HG02884 (cell line): Measurements from ENCODE around the gene SHB.

Source experiments
- ATAC-seq: cut with Tn5 transposase; IDR thresholded peaks from one replicate; pipeline ENCODE4 v1.9.1; 2021; ENCODE audit warnings: mild to moderate bottlenecking, moderate library complexity; ENCODE audit not compliant: unreplicated experiment

Gene SHB, protein sequence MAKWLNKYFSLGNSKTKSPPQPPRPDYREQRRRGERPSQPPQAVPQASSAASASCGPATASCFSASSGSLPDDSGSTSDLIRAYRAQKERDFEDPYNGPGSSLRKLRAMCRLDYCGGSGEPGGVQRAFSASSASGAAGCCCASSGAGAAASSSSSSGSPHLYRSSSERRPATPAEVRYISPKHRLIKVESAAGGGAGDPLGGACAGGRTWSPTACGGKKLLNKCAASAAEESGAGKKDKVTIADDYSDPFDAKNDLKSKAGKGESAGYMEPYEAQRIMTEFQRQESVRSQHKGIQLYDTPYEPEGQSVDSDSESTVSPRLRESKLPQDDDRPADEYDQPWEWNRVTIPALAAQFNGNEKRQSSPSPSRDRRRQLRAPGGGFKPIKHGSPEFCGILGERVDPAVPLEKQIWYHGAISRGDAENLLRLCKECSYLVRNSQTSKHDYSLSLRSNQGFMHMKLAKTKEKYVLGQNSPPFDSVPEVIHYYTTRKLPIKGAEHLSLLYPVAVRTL

GRCh38 chr9:38068701-38069628 lies at the start of gene SHB:
Gene SHB, minus strand, starts transcription at chr9:38069227. Its CDS starts 582 bp downstream, at chr9:38068645.
- ATAC-seq = peak; percentile 48

DNA sequence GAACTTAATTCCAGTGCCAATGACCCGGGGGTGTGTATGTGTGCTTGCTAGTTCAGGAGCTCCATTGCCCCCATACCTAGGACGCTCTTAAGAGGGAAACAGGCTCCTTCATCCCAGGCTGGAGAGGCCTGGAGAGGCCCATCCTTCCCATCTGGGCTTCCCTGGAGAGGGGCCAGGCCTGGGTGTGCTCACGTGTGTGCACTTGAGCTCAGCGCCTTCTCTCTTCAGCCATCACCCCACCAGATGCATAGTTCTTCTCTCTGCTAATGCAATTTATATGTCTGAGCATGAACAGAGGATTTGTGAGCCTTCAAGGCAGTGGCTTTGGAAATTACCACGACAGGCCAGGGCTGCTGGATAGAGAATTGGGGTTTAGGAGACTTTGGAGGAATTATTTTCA lies 48.6 kb upstream of the SHB start:
- ATAC-seq = no peak

GRCh38 chr9:38114905-38115304 lies 45.9 kb upstream of the SHB start:
- no peak for ATAC-seq

GRCh38 chr9:38112456-38112855 lies 43.4 kb upstream of the SHB start:
- ATAC-seq = no peak

DNA sequence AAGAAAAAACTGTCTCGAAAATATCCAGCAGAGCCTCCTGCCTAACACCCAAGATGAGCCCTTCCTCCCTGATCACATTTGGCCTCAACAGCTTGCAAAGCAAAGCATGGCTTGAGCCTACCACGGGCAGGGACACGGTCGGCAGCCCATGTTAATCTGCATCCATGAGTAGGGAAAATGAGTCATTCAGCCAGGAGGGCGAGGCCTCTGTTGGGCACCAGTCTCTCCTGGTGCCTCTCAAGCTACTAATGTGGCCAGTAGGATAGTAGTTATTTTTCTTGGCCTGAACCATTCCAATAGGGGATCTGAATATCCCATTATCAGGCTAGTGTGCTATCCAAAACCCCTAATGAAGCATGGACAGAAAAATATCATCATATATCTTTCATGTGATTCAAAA lies 43.0 kb upstream of the SHB start:
- no peak for ATAC-seq

GRCh38 chr9:38110476-38110875 lies 41.4 kb upstream of the SHB start:
- no peak for ATAC-seq

- no peak for ATAC-seq
These were observed 40.6 kb upstream of the SHB start for GRCh38 chr9:38109601-38110000.

- no peak for ATAC-seq
These were observed 39.3 kb upstream of the SHB start for GRCh38 chr9:38108326-38108725.

- ATAC-seq = no peak
These were observed 38.8 kb upstream of the SHB start for GRCh38 chr9:38107811-38108304.

DNA sequence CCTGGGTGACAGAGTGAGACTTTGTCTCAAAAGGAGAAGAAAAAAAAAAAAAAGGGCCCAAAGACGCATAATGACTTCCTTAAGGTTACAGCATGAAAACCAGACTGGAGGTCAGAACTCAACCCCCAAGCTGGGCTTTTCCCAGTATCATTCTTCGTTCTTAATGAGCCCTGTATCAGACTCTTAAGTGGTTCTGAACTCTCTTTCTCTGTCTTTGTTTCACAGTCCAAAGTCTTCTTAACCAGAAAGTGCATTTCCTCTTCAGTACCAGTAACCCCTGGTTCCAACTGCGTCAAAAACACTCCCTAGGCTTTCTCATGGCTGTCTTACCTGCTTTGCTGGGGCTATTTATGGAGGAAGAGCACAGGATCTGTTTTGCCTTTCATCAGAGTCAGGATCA lies 38.4 kb upstream of the SHB start:
- ATAC-seq = no peak

DNA sequence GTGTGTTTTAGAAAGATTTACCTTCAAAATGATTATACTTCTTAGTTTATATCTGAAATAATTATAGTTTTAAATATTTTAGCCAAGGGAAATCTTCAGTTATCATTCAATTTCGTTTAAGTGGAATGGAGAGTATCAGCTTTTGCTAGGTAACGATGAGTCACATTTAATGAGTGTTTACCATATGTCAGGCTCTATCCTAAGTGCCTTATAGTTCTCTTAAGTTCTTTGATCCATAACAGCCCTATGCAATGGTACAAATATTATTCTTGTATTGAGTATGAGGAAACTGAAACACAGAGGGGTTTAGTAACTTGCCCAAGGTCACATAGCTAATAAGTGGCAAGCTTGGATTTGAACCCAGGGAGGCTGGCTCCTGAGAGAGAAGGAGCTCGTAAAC lies 37.5 kb upstream of the SHB start:
- no peak for ATAC-seq

GRCh38 chr9:38103340-38103739 lies 34.3 kb upstream of the SHB start:
- ATAC-seq = no peak

DNA sequence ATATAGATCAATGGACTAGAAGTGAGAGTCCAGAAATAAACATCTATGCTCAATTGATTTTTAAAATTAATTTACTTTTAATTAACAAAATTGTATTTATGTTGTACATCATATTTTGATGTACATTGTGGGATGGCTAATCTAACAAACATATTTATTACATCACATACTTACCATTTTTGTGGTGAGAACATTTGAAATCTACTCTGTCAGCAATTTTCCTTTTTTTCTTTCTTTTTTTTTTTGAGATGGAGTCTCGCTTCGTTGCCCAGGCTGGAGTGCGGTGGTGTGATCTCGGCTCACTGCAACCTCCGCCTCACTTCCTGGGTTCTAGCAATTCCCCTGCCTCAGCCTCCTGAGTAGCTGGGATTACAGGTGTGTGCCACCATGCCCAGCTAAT lies 32.4 kb upstream of the SHB start:
- no peak for ATAC-seq

GRCh38 chr9:38096238-38096805 lies 27.3 kb upstream of the SHB start:
- ATAC-seq = no peak

DNA sequence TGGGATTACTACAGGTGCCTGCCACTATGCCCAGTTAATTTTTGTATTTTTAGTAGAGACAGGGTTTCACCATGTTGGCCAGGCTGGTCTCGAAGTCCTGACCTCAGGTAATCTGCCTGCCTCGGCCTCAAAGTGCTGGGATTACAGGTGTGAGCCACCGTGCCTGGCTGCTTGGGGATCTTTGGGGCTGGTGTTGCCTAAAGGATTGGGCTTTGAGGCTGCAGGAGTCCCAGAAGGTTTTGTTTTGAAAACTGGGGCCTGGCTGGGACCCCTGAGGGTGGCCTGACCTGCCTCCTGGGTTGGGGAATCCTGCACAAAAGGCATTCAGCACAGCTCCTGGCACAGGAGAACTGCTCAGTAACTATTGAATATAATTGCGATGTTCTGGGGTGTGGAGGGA lies 25.1 kb upstream of the SHB start:
- ATAC-seq = no peak

- no peak for ATAC-seq
These were observed 23.6 kb upstream of the SHB start for GRCh38 chr9:38092656-38093055.

- ATAC-seq = no peak
These were observed 23.1 kb upstream of the SHB start for GRCh38 chr9:38092200-38092524.

- ATAC-seq = peak; percentile 77
These were observed 22.5 kb upstream of the SHB start for GRCh38 chr9:38091310-38092199.

DNA sequence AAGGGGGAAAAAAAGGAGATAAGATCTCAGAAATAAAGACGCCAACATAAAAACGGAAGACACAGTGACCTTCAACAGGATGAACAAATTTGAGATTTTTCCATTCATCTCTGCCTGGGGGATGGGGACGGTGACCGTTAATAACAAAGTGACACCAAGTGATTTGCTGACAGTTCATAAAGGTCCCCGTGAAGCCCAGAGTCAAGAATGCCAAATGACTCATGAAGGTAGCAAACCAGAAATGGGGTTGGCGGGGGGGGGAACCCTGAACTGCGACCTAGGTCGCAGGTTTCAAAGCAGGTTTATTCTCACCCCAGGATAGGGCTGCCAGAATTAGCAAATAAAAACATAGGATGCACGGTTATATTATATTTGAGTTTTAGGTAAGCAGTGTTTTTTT lies 21.1 kb upstream of the SHB start:
- ATAC-seq = no peak

DNA sequence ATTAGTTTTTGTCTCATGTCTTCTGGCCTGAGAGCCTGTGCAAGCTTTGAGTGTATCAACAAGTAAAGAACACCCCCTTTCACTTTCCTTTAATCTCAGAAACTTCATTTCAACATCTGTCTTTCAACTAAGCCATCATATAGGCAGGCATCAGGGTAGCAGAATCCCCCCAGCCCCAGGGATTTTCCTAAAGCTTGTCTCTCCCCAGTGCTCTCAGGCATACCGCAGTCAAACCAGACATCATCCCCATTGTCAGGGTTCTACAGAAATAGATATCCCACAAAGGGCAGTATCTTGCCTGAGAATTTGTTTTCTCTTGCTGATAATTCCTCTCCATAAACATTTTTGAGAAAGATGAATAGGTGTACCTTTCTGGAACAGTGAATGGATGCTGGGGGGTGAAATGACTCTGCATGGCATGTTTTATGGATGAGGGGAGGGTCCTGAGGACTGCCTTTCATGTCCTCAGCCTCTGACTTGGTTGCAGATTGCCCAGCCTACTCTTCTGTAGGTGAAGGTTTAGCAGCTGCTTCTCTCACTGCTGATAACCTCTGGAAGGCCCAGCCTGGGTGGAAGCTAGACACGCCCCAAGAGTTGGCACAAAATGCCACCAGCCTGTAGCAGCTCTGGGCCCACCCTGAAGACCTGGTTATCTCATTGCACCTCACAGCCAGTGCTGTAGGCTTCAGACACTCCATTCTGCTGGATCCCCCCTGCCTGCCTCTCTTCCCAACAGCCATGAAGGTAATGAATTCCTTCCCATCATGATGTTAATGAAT lies 20.5 kb upstream of the SHB start:
- no peak for ATAC-seq
